Activated CD8-positive, alpha-beta memory T cell treated with anti-CD3 and anti-CD28 coated beads, Interleukin-2, amount 50 U/mL, for 24 hours (primary cell): ENCODE data around the gene ARFGEF3.
A peak's percentile ranks its signal among the peaks of the same experiment; 100 is the strongest.
"Not testable (repeated sequence)": the region's sequence is repeated elsewhere in the genome, so short reads cannot be mapped to it uniquely, and the experiment has no call there.

ENCODE experiments used
- DNase-seq: peaks from one replicate; pipeline ENCODE4 v3.0.0-alpha.2; 2020; ENCODE audit errors: extremely low read depth

Gene ARFGEF3

DNA sequence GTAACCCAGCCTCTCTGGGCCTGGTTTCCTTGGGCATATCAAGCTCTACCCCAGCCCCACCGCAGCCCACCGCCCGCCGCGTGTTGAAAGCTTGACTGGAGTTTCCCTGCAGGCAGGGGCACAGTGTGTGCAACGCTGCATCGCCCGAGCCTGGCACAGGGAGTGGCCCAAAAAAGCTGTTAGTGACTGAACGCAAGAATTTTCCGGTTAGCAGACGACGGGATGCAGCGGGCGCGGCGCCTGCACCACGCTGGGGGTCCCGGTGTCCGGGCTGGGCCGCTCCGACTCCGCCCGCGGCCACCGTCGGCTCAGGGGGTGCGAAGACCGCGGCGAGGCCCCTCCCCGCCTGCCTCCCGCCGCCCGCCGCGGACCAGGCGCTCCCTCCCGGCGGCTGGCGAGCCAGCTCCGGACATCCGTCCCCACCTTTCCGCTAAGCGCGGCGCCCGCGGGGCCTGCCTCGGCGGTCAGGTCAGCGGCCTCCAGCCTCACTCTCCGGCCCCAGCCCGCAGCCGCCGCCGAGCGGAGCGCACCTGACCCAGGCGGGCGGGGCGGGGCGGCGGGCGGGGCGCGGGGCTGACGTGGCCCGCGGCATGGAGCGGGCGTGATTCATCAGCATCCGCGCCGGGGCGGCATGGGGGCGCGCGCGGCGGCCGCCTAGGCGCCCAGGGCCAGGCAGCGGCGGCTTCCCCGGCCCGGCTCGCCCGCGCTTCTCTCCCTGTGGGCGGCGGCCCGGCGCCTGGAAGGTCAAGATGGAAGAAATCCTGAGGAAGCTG, at the start of gene ARFGEF3:
Gene ARFGEF3, plus strand, starts transcription at position 602 of the 773 bp plus-strand sequence. Its CDS starts 148 bp downstream, at position 750.
- peak; percentile 17 for DNase-seq

DNA sequence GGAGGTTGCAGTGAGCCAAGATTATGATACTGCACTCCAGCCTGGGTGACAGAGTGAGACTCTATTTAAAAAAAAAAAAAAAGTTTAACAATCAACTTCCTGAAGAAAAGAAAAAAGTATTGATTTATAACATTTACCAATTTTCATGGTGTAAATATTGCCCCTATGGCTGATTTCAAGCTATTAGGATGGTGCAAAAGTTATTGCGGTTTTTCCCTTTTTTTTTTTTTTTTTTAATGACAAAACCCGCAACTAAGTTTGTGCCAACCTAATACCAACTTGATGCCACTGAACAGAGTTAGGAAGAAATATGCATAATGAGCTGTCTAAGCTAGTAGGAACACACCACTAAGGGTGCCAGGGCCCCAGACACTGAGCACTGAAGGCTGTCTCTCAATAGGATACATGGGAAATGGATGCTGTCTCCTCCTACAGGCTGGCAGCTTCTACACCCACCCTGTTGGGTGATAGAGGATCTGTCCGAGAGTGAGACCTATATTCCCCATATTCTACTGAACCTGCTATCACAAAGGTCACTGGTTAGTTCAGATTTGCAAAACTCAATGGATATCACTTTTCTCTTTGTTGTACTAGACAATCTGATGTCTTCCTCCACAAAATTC, 48.0 kb upstream of the ARFGEF3 start:
- DNase-seq, result no peak

DNA sequence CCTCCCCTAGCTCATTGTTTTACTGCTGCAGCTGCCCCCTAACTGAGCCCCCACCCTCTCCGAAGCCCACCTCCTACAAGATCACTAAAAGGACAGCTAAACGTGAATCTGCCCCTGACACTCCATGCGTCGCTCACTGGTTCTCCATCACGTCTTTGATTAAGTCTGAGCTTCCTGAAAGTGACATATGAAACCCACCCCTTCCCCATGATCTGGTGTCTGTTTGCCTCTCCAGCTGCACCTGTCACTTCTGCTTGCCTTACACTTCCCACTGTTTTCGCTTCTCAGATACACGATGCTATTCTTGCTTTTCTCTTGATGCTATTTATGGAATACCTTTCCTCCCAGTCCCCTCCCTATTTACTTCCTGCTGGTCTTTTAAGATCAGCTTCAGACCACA, 46.5 kb upstream of the ARFGEF3 start:
- DNase-seq, result no peak

DNA sequence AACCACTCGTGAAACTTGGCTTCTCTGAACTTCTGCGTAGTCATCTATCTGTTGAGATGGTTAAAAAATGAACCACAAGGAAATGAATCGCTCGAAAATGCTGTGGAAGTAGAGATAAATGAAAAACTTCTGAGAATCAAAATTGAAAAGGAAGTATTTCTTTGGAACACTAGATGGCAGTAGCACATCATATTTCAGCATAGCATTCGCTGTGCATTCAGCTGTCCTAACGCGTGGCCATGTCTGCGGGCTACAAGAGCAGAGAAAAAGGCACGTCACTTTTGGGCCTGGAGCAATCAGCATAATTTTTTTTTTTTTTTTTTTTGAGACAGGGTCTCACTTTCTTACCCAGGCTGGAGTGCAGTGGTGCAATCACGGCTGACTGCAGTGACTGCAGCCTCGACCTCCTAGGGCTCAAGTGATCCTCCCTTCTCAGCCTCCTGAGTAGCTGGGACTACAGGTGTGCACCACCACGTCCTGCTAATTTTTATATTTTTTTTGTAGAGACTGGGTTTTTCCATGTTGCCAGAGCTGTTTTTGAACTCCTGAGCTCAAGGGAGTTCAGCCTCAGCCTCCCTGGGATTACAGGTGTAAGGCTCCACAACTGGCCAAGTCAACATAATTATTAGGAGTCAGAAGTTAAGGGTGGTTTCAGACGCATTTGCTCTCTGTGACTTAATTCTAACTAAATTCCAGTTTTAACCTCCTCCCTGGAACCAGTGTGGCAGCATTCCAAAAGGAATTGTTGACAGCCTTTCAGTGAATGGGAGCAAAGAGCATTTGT, 45.7 kb upstream of the ARFGEF3 start:
- no peak for DNase-seq

DNA sequence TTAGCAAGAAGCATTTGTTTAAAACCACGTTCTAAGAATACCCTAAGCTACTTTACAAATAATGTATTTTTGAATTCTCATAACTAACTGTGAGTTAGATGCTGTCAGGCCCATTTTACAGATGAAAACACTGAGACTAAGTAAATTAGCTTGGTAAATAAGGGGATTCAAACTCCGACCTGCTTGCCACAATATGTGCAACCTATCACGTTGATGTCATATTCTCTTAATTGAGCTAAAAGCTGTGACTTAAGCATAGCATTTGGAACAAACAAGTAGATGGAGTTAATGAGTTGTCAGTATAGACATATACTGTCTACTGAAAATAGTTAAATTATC, 45.1 kb upstream of the ARFGEF3 start:
- no peak for DNase-seq

DNA sequence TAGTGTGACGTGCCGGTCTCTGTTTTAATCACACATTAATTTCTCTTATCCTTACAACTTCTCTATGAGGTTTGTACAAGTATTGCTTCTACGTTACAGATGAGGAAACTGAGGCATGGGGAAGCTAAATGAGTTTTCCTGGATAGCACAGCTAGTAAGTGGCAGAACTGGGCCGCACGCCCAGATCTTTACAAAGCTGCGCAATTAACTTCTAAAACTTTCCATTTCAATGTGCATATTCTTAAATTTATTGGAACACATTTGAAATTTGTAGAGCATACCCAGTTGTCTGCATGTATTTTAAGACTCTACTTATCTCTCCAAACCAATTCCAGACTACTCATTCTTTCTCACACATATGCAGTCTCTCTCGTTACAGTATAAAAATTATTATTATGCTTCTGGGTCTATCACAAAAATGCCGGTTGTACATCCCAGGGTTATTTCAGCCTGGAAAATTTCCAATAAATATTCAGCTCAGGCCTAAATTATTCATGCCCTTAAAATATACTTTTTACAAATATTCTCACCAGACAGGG, 44.3 kb upstream of the ARFGEF3 start:
- DNase-seq, result no peak

- not testable (repeated sequence) for DNase-seq
These were observed 42.5 kb upstream of the ARFGEF3 start for GRCh38 chr6:138119229-138119628.

GRCh38 chr6:138119976-138120375, 41.8 kb upstream of the ARFGEF3 start:
- no peak for DNase-seq

GRCh38 chr6:138124096-138124495, 37.6 kb upstream of the ARFGEF3 start:
- no peak for DNase-seq

DNA sequence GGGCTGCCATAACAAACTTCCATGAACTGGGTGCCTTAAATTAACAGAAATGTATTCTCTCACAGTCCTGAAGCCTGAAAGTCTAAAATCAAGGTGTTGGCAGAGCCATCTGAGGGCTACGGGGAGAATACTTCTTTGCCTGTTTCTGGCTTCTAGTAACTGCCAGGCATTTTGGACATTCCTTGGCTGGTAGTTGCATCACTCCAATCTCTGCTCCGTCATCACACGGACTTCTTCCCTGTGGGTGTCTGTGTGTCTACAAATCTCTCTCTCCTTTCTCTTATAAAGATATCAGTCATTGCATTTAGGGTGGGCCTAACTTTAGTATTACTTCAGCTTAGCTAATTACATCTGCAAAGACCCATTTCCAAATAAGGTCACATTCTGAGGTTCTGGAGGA, 33.6 kb upstream of the ARFGEF3 start:
- no peak for DNase-seq

- no peak for DNase-seq
These were observed 32.5 kb upstream of the ARFGEF3 start for GRCh38 chr6:138129190-138129589.

GRCh38 chr6:138142806-138143205, 18.9 kb upstream of the ARFGEF3 start:
- DNase-seq, result no peak

GRCh38 chr6:138145402-138145801, 16.3 kb upstream of the ARFGEF3 start:
- no peak for DNase-seq

DNA sequence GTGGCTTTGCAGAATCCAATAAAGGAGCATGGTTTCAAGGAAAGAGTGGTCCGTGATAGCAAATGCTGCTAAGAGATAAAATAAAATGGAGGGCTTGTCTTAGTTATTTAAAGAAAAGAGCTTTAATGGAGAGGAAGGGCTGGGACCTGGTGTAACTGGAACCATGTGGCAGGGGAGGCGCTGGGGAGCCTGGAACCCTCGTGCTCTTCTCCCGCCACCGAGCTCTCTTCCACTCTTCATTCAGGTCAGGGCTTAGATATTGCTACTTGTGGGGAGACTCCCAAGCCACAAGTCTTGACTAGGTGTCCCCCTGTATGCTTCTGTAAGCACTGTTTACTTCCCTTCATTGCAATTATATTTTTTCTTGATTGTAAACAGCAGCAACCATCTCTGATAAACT, 15.2 kb upstream of the ARFGEF3 start:
- no peak for DNase-seq

DNA sequence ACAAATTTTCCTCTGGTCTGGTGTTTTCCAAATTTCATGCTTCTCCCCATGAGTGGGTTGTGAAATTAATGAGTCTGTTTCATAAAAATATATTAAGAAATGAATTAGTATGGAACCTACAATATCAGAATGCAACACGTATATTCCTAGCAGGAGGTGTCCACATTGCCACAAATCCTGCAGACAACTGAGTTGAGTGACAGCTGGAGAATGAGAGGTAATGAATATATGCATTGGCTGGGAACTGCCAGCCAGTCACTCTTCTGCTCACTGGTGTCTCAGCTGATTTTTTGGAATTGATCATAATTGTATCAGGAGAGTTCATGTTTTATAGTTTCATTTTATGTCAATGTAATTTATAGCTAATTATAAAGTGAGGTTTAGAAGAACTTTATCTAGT, 6.3 kb upstream of the ARFGEF3 start:
- no peak for DNase-seq

DNA sequence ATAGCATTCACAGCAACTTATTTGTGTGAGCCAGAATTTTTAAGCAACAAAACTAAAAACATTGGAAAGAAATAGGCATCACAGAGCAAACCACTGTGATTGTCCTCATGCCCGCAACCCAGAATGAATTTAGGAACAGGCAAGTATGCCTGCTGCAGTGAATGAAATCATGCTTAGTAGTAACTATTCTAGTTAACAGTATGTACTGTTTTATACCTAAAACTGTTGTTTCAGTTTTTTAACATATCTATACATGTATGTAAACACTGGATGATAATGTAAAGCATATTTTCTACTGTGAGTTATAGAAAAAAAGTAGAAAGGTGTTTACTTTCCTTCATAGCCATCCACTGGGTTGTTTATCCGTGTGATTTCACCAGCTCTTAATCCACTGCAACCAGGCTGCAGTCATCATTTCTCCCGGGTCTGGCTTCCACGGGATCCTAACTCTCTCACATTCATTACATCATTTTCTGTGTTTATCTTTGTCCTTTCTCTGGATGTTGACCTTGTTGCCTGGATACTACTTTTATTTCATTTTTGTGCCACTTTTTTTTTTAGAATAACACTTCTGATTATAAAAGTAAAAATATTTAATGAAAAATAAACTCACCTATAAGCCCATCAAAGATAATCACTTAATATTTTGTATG, 3.6 kb upstream of the ARFGEF3 start:
- no peak for DNase-seq

GRCh38 chr6:138159246-138159645, 2.5 kb upstream of the ARFGEF3 start:
- DNase-seq, result no peak

DNA sequence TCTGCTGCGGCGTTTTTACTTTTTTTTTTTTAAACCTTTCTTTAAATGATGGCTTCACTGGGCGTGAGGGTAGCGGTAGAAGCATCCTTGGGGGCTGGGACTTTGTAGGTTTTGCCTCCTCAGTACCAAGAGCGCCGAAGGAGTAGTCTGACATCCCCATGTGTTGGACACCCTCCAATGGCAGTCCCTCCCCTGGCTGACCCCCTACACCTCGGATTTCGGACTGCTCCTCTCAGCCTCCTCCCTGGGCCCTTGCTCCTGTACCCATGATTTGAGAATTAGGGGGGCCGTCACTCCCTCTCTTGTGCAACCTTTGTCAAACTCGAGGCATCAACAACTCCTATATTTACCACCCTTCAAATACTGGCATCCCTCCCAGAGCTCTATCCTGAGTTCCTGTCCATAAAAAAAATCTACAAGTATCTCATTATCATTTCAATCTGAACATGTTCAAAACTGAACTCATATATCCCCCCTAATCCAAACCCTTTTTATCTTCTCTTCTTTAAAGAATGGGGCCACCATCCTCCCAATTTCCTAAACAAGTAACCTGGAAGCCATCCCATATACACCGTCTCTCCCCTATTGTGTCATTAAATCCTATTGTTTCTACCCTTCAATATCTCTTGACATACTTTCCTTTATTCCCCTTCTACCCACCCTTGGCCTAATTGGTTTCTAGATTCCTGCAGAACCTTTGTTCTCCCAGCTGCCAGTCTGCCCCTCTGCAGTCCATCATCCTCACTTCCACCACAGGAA, 1.2 kb upstream of the ARFGEF3 start:
- DNase-seq, result no peak

GRCh38 chr6:138161088-138161337, 726 bp upstream of the ARFGEF3 start:
- no peak for DNase-seq

- DNase-seq, result no peak
These were observed 594 bp downstream of the ARFGEF3 start for GRCh38 chr6:138162111-138162954.
